Adrenal gland (tissue), 5 donors: ENCODE results near the gene PFDN5.

Experiments
- POLR2A ChIP-seq, 2 donors: fragments of 450-650 bp; IDR thresholded peaks; one replicate each; pipeline ENCODE4 v1.6.1; 2017; ENCODE audit warnings: antibody characterized with exemption in 2 of 2, mild to moderate bottlenecking in 2 of 2, moderate library complexity in 1 of 2
- TF ChIP-seq, protein P1 (sequence below), 6 experiments: fragments of 450-650 bp in 4 of 6; fragments of 200-600 bp in 2 of 6; sonication (generic) in 1 of 6; IDR thresholded peaks; 1 replicate in 5 of 6; 2 replicates in 1 of 6; pipeline versions ENCODE4 v1.5.1 to v1.8.0; 2016 to 2021; ENCODE audit warnings: antibody characterized with exemption in 6 of 6, mild to moderate bottlenecking in 2 of 6, moderate library complexity in 1 of 6
- donor health status: DM: no; HTN: no; CAD: no.

DNA sequence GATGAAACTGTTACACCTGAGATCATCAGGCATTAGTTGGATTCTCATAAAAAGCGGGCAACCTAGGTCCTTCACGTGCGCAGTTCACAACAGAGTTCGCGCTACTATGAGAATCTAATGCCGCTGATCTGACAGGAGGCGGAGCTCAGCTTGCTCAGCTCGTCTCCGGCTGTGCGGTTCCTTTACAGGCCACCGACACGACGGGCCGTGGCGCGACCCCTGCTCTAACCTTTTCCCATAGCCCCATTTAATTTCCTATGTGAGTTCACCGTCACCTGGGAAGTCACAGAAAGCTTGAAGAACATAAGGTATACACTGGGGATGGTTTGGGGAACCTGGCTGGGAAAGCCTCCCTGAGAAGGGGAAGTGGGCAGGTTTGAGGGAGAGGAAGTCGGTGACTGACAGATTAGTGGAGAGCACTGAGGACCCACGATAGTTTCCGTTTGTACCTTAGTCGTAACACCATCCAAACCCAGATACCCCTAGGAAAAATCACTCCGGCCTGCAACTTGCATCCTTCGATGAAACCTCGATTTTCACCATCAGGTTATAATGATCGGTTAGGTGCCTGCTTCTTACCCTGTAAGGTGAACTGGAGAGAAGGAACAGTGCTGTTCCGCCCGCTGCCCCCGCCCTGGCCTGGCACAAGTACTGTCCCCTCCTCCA lies 28.9 kb downstream of the PFDN5 start:
- TF ChIP-seq, protein P1, sequence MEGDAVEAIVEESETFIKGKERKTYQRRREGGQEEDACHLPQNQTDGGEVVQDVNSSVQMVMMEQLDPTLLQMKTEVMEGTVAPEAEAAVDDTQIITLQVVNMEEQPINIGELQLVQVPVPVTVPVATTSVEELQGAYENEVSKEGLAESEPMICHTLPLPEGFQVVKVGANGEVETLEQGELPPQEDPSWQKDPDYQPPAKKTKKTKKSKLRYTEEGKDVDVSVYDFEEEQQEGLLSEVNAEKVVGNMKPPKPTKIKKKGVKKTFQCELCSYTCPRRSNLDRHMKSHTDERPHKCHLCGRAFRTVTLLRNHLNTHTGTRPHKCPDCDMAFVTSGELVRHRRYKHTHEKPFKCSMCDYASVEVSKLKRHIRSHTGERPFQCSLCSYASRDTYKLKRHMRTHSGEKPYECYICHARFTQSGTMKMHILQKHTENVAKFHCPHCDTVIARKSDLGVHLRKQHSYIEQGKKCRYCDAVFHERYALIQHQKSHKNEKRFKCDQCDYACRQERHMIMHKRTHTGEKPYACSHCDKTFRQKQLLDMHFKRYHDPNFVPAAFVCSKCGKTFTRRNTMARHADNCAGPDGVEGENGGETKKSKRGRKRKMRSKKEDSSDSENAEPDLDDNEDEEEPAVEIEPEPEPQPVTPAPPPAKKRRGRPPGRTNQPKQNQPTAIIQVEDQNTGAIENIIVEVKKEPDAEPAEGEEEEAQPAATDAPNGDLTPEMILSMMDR (IDR thresholded peaks at IDR 0.05) = no peak
- TF ChIP-seq POLR2A (IDR thresholded peaks at IDR 0.05) = no peak
